Stimulated activated CD8-positive, alpha-beta memory T cell treated with anti-CD3 and anti-CD28 coated beads, Interleukin-4, amount 100 ng/mL, for 48 hours (primary cell): ENCODE data around the gene ZNF853.
A peak's percentile ranks its signal among the peaks of the same experiment; 100 is the strongest.
"Not testable (repeated sequence)": the region's sequence is repeated elsewhere in the genome, so short reads cannot be mapped to it uniquely, and the experiment has no call there.

Experiments used
- DNase-seq: peaks from one replicate; pipeline ENCODE4 v3.0.0-alpha.2; 2020

Gene ZNF853

GRCh38 chr7:6614953-6615722 is at the start of gene ZNF853:
Gene ZNF853 (plus strand): TSS chr7:6615610. CDS start chr7:6616175, 565 bp downstream.
- no peak for DNase-seq

GRCh38 chr7:6565655-6566054 is 49.8 kb upstream of the ZNF853 start:
- DNase-seq: no peak

GRCh38 chr7:6567886-6568285 is 47.5 kb upstream of the ZNF853 start:
- no peak for DNase-seq

GRCh38 chr7:6571160-6571779 is 44.1 kb upstream of the ZNF853 start:
- no peak for DNase-seq

- no peak for DNase-seq
Observed at GRCh38 chr7:6575281-6576023, 40.0 kb upstream of the ZNF853 start.

- DNase-seq: peak; percentile 37
Observed at GRCh38 chr7:6576024-6576866, 39.2 kb upstream of the ZNF853 start.

- peak; percentile 39 for DNase-seq
Observed at GRCh38 chr7:6576867-6577368, 38.5 kb upstream of the ZNF853 start.

GRCh38 chr7:6577369-6578113 is 37.9 kb upstream of the ZNF853 start, which contains the start of gene ZDHHC4:
Gene ZDHHC4 (plus strand): TSS chr7:6577454. CDS start chr7:6580562, 3,108 bp downstream.
- peak; percentile 94 for DNase-seq

GRCh38 chr7:6578114-6579084 is 37.0 kb upstream of the ZNF853 start:
- no peak for DNase-seq

GRCh38 chr7:6579446-6579845 is 36.0 kb upstream of the ZNF853 start:
- DNase-seq: no peak

GRCh38 chr7:6585746-6586432 is 29.5 kb upstream of the ZNF853 start:
- not testable (repeated sequence) for DNase-seq

GRCh38 chr7:6588566-6588965 is 26.8 kb upstream of the ZNF853 start:
- no peak for DNase-seq

- DNase-seq: no peak
Observed at GRCh38 chr7:6589151-6589828, 26.1 kb upstream of the ZNF853 start.

- DNase-seq: peak; percentile 86
Observed at GRCh38 chr7:6589829-6590644, 25.4 kb upstream of the ZNF853 start, which contains the start of gene INTS15. Gene INTS15 (plus strand): TSS chr7:6590021. CDS start chr7:6590284, 263 bp downstream.

- no peak for DNase-seq
Observed at GRCh38 chr7:6590645-6591110, 24.7 kb upstream of the ZNF853 start.

GRCh38 chr7:6600093-6600492 is 15.3 kb upstream of the ZNF853 start:
- DNase-seq: no peak

- DNase-seq: no peak
Observed at GRCh38 chr7:6604458-6604857, 11.0 kb upstream of the ZNF853 start.
